Activated effector memory CD4-positive, alpha-beta T cell treated with Interleukin-2 at 50 U/mL for 16 hours (primary cell): Measurements from ENCODE around the gene HNF1B.

ENCODE experiments used
- DNase-seq: peaks from one replicate; pipeline ENCODE4 v3.0.0-alpha.2; 2020

HNF1B gene

DNA sequence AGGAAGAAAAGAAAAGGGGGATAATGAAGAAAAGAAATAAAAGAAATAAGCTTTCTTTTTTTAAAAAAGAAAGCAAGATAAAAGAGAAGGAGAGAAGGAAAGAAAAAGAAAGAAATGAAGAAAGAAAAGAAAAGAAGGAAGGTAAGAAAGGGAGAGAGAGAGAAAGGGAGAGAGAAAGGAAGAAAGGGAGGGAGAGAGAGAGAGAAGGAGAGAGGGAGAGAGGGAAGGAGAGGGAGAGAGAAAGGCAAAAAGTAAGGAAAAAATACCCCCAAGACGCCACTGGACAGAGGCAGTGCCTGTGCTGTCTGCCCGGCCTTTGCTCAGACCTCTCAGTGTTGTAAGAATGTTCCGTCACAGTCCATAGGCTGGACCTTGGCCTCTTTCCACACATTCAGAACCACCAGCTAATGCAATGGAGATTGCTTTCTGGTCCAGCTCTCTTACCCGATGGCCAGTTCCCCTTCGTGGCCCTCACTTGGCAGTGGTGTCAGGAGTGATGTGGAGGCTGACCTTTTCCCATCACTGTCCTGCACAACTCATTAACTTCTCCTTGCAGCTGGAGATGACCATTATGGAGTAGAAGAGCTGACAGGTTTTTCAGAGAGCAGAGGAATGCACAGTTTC lies 14.3 kb upstream of the HNF1B start:
- no peak for DNase-seq

DNA sequence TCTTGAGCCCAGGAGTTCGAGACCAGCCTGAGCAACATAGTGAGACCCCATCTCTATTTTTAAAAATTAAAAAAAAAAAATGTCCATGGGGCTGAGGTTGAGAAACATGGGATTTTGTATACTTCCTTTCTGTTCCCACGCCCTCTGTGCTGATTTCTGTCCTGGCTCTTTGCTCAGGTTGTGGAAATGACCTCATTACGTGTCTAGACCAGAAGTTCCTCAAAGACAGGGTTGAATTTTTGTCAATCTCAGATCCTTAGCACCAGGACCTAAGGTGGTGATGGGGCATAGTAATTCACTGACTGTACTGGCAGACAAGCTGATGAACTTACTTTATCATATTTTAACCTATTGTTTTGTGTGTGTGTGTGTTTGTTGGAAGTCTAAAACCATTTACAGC lies 11.2 kb upstream of the HNF1B start:
- DNase-seq, result no peak

DNA sequence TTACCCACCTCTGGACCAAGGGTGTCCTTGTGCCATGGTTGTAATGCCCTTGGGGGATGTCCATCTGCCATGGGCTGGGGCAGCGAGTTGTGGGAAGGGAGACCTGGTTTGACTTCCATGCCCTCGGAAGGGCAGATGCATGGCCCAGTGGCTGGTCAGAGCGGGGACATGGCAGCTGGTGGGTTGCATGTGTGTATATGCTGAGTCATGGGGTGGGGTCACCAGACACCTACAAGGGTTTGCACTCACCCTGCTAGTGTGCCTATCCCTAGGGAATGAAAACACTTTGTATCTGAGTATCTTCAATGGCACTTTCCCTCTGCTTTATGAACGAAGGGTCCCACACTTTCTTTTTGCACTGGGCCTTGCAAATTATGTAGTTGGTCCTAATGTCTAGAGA lies 10.6 kb upstream of the HNF1B start:
- DNase-seq, result no peak

- DNase-seq, result no peak
Measured at GRCh38 chr17:37754363-37754762, 9.5 kb upstream of the HNF1B start.

- DNase-seq, result no peak
Measured at GRCh38 chr17:37752482-37752881, 7.6 kb upstream of the HNF1B start.

- DNase-seq, result no peak
Measured at GRCh38 chr17:37750768-37751475, 6.1 kb upstream of the HNF1B start.

DNA sequence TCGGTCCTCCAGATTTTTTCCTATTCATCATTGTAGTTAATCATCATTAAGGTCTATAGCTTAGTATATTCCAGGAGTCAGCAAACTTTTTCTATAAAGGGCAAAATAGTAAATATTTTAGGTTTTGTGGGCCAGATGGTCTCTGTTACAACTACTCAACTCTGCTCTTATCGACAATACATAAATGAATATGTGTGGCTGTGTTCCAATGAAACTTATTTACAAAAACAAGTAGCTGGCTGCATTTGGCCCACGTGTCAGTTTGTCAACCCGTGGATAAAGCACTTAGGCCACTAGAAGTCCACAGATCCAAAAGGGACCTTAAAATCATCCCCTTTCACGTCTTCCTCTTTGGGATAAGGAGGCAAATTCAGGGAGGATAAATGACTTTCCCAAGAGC lies 5.4 kb upstream of the HNF1B start:
- no peak for DNase-seq

GRCh38 chr17:37747222-37747621 lies 2.4 kb upstream of the HNF1B start:
- no peak for DNase-seq

DNA sequence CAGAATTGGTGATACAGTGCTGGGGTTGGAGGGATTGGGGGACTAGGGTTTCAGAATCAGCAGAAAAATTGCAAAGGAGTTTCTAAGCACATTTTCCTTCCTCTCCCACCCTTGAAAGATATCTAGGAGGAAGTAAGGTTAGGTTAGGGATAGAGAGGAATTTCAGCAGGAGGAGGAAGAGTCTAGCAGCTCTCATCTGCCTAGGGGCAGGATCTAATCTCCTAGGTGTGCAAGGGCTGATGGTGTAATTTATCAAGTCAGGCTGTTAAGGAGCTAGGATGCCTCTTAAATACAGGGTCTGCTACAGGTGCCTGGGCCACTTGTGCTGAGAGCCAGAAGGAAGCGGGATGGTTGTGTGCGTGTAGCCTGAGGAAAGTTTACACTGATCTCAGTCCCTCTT lies 1.8 kb upstream of the HNF1B start:
- no peak for DNase-seq

DNA sequence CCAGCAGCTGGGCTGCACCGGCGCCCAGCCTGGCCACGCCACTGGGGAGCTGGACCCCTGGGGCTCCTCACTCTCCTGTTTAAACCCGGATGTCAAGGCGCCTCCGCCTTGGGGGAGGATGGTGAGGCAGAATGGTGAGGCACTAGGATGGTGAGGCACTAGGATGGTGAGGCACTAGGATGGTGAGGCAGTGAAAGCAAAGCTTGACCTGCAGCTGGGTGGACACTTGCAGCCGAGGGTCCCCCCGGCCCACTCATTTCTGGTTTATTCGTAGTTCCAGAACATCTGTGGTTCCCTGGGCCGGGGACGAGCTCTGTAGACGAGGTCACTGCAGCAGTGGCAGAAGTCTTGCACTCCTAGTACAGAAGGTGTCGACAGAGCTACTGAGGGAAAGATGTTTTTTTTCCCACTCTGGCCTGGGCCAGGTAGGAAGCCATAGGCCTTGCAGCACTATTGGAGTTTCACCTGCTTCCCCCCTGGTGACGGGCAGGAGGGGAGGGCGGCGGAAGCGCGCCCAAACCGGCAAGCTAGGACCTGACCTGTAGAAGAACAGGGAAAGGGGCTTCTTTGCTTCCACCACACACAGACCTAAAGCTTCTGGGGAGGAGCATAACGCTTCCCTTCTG lies 1.1 kb upstream of the HNF1B start:
- DNase-seq, result no peak

GRCh38 chr17:37744633-37744927 lies 279 bp downstream of the HNF1B start:
- no peak for DNase-seq

DNA sequence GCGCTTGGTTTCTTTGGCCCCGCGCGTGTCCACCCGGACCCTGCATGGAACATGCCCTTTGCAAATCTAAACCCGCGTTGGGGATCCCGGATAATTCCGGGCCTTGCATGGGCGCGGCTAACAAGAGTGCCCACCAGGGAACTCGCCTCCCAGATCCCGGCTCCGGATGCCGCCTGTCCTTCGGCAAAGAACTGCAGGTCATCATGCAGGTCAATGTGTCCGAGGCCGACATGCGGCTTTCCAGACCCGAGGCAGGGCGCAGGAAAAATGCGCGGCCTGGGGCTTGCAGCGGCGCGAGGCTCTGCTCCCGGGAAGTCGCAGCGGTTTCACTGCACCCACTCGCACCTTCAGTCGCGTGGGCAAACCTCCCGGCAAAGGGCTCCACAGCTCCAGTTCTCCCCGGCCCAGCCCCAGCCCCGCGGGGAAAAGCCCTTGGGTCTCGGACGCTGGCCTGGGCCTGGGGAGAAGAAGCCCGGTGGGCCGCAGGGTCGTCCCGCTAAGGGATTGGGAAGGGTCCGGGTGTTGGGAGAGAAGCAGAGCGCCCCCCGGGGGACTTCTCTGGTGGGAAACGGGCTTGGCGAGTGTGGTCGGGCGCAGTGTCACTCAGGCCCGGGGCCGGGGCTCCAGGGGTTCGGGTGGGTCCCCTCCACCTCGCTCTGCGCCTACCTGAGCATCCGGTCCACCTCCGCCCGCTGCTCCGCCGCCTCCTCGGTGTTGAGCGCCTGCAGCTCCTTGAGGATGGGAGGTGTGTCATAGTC lies 805 bp downstream of the HNF1B start:
- no peak for DNase-seq

GRCh38 chr17:37743612-37743874 lies 1.3 kb downstream of the HNF1B start:
- no peak for DNase-seq

DNA sequence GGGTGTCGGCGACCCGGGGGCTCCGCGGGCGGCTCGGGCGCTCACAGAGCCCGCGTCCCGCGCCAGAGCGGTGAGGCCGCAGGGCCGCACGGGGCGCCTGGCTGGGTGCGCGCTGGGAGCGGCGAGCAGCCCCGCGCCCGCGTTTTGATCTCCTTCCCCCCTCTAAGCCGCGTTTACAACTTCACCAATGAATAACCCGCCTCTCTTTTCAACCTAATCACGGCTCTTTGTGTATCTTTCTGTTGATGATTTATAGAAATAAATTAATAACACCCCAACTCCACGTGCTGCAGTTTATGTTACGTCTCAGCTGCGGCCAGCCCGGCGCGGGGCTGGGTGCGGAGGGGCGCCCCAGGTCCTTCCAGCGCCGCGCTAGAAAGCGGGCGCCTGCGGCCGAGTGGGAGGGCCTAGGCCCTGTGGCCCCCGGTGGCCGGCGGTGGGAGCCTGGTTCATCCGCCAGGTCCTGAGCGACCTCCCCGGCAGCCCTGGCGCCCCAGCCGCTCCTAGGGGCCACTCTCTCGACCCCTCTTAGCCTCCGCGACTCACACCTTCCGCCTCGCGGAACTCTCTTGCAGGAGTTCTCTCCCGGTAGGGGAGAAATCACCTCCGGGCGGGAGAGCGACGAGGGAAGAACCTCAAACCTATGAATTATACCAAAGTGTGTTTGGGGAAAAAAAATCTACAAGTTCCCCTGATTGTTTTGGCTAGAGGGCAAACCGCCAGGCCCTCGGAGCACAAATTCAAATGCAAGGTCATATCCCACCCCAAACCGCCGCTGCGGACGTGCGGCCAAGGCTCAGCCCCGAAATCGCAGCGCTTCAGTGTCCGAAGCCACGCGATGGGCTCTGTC lies 1.9 kb downstream of the HNF1B start:
- DNase-seq, result no peak

- no peak for DNase-seq
Measured at GRCh38 chr17:37742116-37742761, 2.6 kb downstream of the HNF1B start.

- no peak for DNase-seq
Measured at GRCh38 chr17:37741341-37742115, 3.3 kb downstream of the HNF1B start.

DNA sequence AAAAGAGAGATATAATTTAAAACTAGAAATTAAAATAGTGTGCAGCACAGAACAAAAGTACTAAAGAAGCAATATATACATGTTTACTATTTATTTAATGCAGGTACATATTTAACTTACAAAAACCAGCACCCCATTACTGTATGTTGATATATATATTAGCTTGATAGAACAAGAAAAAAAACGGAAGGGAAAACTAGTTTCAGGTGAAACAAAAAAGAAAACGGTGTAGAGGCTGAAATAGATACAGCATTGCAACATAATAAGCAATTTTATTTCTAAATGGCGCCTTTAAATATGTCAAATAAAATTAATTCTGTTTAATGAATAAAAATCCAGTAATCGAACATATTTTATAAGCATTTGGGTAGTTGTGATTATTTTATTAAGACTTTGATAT lies 3.9 kb downstream of the HNF1B start:
- DNase-seq, result no peak

- DNase-seq, result no peak
Measured at GRCh38 chr17:37737971-37738370, 6.9 kb downstream of the HNF1B start.

- DNase-seq, result no peak
Measured at GRCh38 chr17:37737081-37737480, 7.8 kb downstream of the HNF1B start.

DNA sequence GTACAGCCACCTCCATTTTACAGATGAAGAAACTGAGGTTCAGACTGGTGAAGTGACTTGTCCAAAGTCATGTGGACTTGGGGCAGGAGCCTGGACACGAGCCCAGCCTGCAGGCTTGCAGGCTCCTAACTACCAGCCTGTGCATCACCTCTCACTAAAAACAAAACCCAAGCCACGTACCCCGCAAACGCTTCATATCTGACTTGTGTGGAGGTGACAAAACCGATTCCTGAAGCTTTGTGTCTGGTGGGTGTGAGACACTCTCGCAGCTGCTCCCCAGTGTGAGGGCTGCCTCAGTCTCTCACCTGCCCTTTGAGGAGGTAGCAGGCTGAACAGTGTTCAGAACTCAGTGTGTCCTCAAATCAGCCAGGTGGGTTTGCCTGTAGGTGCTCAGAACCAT lies 8.4 kb downstream of the HNF1B start:
- no peak for DNase-seq

GRCh38 chr17:37735165-37735564 lies 9.7 kb downstream of the HNF1B start:
- no peak for DNase-seq

- no peak for DNase-seq
Measured at GRCh38 chr17:37732316-37732715, 12.5 kb downstream of the HNF1B start.
